HG02973 (cell line): ENCODE results near the gene WDR18.

ENCODE experiments used
- ATAC-seq: cut with Tn5 transposase; IDR thresholded peaks from one replicate; pipeline ENCODE4 v1.9.1; 2021; ENCODE audit warnings: moderate library complexity; ENCODE audit not compliant: unreplicated experiment

Gene WDR18

GRCh38 chr19:964761-965694, 19.1 kb upstream of the WDR18 start:
- ATAC-seq, result no peak

- no peak for ATAC-seq
Observed at GRCh38 chr19:966485-967088, 17.6 kb upstream of the WDR18 start.

- ATAC-seq, result no peak
Observed at GRCh38 chr19:970695-971094, 13.4 kb upstream of the WDR18 start.

- ATAC-seq, result no peak
Observed at GRCh38 chr19:971795-972194, 12.3 kb upstream of the WDR18 start.

GRCh38 chr19:972281-972680, 11.9 kb upstream of the WDR18 start:
- no peak for ATAC-seq

- ATAC-seq, result no peak
Observed at GRCh38 chr19:973726-974563, 10.2 kb upstream of the WDR18 start.

- ATAC-seq, result no peak
Observed at GRCh38 chr19:974564-975257, 9.4 kb upstream of the WDR18 start.

GRCh38 chr19:976476-976875, 7.7 kb upstream of the WDR18 start:
- no peak for ATAC-seq

- ATAC-seq, result no peak
Observed at GRCh38 chr19:977058-977464, 7.1 kb upstream of the WDR18 start.

GRCh38 chr19:979318-979741, 4.8 kb upstream of the WDR18 start:
- no peak for ATAC-seq

- ATAC-seq, result no peak
Observed at GRCh38 chr19:980133-980998, 3.8 kb upstream of the WDR18 start.

- peak; percentile 54 for ATAC-seq
Observed at GRCh38 chr19:982567-983170, 1.5 kb upstream of the WDR18 start.

- ATAC-seq, result no peak
Observed at GRCh38 chr19:986083-986482, 1.9 kb downstream of the WDR18 start.

GRCh38 chr19:988081-988480, 3.9 kb downstream of the WDR18 start:
- no peak for ATAC-seq

GRCh38 chr19:988510-988909, 4.4 kb downstream of the WDR18 start:
- no peak for ATAC-seq

- no peak for ATAC-seq
Observed at GRCh38 chr19:989381-990081, 5.4 kb downstream of the WDR18 start.

- no peak for ATAC-seq
Observed at GRCh38 chr19:990119-990571, 6.0 kb downstream of the WDR18 start.

- no peak for ATAC-seq
Observed at GRCh38 chr19:990746-991145, 6.6 kb downstream of the WDR18 start.
